Activated CD4-positive, alpha-beta T cell treated with anti-CD3 and anti-CD28 coated beads, Interleukin-2, amount 50 U/mL, for 24 hours (primary cell): ENCODE data around the gene P2RY1.

ENCODE experiments used
- DNase-seq, 2 donors: peaks; one replicate each; pipeline ENCODE4 v3.0.0-alpha.2; 2020; ENCODE audit warnings: low read depth in 1 of 2, low spot score in 1 of 2

P2RY1 gene, protein sequence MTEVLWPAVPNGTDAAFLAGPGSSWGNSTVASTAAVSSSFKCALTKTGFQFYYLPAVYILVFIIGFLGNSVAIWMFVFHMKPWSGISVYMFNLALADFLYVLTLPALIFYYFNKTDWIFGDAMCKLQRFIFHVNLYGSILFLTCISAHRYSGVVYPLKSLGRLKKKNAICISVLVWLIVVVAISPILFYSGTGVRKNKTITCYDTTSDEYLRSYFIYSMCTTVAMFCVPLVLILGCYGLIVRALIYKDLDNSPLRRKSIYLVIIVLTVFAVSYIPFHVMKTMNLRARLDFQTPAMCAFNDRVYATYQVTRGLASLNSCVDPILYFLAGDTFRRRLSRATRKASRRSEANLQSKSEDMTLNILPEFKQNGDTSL

DNA sequence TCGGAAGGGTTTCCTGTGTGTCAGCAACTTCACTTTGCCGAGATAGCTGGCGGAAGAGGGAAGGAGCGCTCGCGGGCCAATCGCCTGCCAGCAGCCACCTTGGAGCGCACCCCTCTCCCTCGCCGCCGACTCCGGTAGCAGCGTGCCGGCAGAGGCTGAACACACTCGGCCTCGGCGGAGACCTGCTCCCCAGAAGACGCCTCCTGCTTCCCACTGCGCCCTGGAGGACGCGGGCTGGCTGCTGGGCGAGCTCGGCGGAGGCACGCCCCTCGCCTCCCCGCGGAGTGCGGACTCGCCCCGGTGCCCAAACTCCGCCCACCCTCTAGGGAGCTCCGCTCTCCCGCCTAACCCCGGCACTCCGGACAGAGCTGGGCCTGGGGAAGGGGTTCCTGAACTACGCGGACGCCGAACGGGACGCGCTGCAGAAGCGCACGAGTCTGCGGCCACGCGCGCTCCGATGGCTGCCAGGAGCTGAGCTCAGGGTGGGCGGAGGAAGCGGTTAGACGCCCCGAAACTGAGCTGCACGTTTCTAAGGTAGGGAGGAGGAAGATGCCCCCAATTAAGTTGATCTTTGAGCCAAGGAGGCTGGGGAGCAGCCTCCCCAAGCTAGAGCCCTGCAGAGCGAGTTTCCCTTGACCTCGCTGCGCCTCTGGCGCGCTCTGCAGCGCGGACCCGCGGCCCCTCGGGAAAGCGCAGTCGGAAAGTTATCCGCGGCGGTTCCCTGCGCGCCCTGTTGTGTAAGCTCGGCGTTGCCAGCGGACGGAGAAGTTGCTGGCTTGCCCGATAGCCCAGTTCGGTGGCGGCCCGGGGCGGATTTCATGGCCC is at the start of gene P2RY1:
Gene P2RY1, plus strand, starts transcription at position 356 of the 825 bp plus-strand sequence. CDS start 652 bp downstream, outside the sequence.
- DNase-seq: no peak

DNA sequence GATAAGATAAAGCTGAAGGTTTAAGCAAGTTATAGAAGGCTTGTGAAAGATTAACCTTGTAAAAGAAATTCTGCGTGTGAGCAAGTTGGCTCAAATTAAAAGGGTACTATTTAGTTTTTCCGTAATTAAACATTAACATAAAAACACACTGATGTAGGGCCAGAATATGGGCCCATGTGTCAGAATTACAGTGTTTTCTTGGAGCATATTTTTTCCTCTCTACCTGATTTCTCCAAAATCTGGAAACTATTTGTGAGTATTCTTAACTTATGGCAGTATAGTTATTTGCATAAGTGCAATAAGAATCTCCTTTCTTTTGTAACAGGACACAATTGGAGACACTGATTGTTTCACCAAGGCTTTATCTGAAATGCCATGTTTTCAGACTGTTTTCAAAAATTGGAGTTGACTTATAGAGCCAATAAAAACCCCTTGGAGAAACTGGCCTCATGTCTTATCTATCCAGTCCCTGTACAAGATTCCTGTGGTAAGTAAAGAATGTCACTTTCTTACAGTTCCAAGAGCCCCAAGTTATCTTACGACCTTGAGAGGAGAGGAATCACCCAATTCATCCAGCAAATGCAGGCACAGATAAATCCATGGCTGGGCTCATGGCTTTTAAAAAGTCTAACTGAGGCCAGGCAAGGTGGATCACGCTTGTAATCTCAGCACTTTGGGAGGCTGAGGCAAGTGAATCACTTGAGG is 47.8 kb upstream of the P2RY1 start:
- DNase-seq: no peak

DNA sequence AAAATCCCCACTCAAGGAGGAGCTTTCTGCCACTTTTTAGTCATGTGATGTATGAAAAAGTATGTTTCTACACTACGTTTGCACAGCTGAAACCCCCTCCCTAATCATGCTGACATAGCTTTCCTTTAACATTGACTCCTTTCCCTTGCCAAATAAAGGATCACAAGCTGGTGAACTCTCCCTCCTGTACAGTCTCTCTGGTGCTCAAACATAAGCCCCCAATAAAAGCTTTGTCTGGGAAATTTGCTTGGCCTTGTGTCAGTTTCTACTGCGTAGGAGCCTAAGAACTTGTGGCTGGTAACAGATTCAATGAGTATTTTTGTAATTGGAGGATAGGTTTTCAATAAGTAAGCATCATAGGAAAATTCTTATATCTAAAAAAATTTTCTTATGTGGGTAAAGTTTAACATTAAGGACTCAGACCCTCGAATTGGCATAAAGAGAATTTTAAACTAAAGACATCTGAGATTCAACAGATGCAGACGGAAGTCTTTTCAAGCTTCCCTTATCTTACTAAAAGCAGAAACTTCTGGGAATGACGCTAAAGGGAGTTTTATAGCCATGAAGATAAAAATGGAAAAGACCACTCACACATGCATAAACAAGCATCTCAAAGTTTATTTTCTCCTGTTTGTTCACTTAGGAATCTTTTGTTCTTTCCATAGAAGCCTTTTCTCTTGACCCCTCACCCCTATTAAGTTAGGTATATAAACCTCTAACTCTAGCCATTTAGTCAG is 44.1 kb upstream of the P2RY1 start:
- DNase-seq: no peak

DNA sequence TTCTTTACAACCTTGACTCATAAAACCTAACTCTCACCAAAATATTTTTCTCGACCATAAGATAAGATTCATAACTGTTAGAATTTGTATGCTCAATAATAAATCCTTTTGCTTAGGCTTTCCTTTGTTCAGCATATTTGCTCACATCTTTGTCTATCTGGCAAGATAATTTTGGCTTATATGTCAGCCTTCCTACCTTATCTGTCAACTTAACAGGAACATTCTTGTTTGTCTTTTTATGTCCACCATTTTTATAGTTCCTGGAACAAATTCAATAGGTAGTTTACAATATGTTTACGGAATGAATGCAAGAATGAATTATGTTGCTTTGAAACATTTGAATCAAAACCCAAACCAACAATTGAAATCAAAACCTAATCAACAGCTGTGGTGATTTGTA is 41.0 kb upstream of the P2RY1 start:
- no peak for DNase-seq

DNA sequence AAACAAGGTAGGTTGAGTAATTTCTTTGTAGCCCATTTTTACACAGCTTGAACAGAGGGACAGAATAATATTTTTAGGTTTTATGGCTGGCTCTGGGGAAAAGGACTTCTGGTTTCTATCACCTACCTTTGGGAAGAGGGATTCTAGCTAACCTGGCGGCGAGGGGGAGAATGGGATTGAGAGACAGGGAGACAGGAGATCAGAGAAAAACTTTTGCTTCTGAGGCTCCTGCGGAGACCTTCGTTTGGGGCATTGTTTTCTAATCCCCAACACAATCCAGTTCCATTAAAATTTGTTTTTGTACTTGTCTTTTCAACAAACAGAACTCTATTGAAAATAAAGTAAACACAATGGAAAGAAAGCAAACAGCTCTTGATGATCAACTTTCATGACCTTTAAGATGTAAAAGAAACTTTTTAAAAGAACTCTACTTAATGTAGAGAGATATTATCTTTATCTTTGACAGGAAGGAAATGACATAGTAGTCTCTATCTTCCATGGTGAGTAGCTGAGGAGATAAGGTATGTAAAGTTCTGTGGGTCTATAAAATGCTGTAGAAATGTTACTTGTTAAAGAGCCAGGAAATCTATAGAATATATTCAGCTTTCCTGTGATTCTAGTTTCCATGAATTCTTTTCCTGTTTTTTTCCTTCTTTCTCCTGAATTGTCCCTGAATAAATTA is 37.0 kb upstream of the P2RY1 start:
- no peak for DNase-seq

DNA sequence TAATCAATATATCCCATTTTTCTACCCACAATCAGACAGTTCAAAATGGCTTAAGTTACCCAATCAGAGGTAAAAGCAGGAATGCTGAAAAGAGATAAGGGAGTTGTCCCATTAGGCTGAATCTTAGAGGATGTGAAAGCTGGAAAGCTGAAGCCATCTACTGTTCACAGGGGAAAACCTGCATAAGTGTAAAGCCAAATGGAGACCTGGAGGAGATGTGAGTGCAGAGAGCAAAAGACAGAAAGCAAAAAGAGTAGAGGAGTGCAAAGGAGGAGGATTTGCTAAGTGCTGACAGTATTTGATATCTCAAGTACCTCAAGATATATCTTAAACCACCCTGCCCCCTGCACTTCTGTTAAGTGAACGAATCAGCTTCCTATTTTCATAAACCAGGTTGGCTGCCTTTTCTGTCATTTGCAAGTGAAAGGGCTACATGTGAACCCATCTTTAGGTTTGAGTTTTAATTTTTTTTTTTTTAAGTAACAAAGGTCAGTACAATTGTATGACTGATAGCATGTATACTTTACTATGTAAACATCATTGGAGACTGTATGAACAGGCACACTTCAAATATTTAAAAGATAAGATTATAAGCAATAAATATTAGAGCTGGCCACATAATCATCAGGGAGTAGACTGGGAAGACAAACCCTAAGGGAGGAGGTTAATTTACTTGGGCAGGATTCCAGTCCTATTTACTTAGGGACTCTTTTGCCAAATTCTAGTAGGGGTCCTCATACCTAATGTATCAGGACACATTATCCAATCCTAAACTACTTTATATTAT is 22.8 kb upstream of the P2RY1 start:
- no peak for DNase-seq

DNA sequence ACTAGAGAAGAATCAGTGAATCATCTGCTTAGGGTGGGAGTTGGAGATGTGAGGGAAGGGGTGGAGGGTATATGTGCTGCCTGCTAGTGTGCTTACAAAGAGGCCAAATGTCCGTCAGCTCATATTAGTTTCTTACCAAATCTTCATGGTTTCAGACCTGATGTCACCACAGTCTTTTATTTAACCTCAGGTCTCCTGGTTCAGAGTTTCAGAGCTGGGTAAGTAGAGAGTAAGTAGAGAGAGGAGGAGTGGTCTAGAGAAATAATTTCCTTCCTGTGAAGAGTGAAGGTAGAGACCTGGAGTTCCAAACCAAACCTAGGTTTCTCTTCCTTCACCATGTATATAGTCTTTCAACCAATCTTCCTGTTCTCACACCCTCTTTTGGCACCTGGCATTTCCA is 17.5 kb upstream of the P2RY1 start:
- DNase-seq: no peak

DNA sequence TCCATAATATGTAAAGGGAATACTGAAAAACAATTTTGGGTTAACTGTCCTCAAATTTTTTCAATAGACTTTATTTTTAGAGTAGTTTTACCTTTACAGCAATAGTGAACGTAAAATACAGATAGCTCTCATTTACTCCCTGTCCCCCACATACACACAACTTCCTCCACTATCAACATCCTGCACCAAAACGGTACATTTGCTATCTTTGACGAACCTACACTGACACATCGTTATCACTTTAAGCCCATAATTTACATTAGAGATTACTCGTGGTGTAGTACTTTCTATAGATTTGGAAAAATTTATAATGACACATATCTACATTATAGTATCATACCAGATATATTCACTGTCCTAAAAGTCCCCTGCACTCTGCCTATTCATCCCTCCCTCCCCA is 16.9 kb upstream of the P2RY1 start:
- DNase-seq: no peak

DNA sequence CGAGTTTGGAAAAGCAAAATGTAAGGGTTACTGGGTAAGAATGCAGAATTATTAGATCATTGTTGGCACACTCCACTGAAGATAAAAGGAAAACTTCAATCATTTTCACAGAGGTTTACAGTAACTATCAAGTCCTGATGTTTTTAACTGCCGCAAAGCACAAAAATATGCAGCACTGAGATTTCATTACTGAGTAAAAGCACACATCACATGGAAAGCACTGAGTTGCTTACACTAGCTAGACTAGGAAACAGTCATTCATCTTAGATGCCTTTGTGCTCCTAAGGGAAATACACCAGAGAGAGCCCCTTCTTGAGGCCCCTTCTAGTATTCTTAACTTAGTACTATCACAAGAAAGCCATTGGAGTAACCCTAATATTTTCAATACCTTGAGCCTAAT is 11.8 kb upstream of the P2RY1 start:
- no peak for DNase-seq

DNA sequence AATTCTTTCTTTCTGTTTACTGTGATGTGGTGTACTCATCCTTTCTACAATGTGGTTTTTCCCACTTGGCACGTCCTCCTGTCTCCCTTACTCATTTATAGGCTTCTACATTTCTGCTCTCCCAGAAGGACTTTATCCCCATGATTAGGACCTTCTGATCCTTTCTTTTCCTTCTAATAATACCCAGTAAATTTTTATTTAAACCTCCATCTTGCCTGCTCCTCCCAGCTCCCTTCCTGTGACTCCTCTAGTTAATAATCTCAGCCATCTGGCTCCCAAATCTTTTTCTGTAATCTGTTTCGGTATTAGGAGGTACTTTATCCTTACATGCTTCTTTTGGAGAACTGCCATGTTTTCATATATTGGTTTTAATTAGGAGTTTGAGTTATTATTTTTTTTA is 11.2 kb upstream of the P2RY1 start:
- no peak for DNase-seq

DNA sequence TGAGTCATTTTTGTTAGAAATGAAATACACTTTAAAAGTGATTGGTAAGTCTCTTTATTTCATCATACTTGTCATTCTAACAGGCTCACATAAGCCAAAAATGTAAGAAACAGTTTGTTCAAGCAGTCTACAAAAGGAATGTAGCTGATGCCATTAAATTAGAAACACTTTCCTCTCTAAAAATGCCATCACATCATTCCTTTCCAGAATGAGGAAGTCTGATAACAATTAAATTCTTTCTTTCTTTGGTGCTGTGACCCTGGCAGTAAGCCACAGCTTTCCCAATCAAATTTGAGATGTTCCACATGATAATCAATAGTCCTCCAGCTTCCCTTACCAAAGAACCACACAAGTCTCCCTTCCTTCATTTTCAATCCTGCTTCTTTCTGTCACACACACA is 9.4 kb upstream of the P2RY1 start:
- no peak for DNase-seq

DNA sequence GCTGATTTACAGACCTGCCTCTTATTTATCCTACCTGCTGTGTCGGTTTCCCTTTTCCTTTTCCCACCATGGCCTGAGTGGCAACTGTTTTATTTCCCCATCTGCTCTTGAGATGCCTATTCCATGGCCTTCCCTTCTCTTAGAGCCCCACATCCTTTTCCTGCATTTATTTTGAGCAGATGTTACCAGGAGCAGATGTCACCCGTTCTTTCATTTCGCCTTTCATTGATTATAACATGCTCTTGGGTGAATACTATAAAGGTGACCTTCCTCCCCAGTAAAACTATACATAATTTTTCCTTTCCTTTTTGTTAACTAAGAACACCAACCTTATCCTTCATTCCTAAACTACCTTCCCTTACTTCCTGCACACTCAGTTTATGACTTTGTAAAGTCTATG is 8.5 kb upstream of the P2RY1 start:
- no peak for DNase-seq

DNA sequence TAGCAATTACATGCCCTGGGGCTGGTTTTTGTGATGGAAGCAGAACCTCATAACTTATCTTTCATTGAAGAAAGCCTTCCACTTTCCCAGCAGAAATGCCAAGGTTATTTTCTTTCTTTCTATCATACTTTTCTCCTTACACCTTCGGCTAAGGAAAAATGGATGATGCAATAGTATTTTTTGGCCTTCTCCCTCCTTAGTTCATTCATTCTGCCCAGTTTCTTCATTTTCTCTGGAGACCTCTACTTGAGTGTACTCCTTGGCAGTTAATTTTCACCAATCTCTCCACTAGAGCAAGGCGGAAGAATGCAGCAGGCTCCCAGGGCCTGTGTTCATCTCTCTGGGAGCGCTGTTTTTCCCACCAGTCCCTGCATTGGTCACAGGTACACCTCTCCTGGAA is 7.6 kb upstream of the P2RY1 start:
- DNase-seq: no peak

DNA sequence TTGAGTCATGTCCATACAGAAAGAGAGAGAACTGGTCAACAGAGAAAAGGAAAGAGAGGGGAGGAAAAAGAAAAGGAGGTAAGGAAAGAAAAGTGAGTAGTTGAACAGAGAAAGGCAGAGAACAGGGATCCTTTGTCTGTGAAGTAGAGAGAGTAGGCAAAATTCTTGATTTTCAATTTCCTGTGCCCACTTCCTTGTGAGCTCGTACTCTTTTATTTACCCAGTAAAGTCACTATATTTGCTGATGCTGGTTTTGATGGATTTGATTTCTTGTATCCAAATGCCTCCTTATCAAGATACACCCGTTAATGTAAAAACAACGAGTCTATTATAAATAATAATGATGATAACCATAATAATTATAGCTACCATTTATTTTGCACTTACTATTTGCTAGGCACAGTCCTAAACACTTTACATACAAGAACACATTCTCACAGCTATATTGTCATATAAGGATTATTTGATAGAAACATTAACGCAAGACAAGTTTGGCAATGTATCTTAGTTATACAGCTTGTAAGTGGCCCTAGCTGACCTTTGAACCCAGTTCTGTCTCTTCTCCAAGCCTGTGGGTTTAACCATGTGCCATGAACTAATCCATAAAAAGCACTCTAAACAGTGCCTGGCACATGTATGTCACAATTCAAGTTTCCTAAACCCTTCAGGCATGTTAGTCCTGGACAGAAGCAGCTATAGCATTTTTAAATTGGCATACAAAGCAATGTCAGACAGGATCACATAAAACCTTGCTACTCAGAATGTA is 6.7 kb upstream of the P2RY1 start:
- DNase-seq: no peak

DNA sequence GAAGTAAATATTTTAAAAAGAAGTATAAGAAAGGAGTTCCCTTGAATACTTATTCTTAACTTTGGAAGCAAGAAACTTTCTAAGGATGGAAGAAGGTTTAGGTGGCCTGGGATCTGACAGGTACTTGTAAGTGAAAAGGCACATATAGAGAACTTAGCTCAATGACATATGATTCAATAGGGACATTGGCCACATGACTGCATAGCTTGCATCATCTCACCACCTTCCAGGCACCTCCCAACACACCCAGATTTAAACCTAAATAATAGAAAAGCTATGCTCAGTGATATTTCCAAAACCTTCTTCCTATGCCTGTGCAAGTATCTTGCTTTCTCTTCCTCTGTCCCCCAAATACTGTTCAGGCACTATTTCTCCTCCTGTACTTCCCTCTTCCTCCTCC is 4.7 kb upstream of the P2RY1 start:
- no peak for DNase-seq

DNA sequence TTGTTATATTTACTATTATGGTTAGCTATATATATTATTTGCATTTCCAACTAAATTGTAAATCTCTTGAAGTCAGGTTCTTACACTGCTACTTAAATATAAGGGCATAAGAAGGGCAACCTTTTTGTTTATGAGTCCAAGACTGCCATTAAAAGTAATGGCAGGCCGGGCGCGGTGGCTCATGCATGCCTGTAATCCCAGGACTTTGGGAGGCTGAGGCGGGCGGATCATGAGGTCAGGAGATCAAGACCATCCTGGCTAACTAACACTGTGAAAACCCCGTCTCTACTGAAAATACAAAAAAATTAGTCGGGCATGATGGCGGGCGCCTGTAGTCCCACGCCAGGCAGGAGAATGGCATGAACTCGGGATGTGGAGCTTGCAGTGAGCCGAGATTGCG is 2.9 kb upstream of the P2RY1 start:
- no peak for DNase-seq

DNA sequence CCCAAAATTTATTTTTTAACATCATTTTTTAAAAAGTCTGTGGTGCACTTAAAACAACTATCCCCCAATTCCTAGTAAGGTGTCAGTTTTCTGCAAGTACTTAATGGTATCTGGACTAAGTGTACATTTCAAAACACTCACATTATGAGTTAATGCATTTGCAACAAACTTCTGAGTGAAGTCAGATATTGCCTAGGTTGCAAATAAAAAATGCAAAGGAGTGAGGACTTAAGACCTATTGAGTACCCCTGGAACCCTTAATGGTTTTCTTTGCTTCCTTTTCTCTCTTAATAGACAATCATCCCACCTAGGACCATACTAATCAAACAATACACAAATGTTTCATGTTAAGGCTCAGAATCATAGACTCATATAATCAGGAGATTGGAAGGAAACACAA is 1.8 kb upstream of the P2RY1 start:
- DNase-seq: no peak

DNA sequence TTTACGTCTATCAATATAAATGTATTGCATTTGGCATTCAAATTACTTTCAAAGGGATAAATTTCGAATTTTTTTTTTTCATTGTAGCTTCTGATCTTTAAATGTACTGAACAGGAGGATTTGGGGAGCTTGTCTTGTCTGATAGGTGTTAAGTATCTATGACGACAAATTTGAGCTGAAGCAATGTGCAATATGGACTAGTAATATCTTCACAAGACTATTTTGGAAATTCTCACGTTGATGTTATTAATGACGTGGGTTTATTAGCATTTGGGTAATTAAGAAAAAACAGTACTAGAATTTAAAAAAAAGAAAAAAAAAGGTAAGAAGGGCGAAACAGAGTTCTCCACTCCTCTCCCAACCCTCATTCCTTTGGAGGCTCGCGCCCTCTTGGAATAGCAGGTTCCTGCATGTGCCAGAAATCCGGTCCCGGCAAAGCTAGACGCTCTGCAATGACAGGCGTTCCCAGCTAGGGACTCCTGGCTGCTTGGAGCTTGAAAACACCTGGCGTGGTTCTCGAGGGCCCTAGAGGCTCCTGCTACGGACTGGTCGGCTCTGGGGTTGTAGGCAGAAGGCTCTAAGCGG is 648 bp upstream of the P2RY1 start:
- no peak for DNase-seq

DNA sequence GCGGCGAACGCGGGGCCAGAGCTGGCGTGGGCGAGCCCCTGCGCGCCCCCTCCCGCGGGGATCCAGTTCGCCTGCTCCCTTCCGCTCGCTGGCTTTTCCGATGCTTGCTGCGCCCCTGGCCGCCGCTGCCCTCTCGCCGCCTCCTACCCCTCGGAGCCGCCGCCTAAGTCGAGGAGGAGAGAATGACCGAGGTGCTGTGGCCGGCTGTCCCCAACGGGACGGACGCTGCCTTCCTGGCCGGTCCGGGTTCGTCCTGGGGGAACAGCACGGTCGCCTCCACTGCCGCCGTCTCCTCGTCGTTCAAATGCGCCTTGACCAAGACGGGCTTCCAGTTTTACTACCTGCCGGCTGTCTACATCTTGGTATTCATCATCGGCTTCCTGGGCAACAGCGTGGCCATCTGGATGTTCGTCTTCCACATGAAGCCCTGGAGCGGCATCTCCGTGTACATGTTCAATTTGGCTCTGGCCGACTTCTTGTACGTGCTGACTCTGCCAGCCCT is 721 bp downstream of the P2RY1 start:
- no peak for DNase-seq
